Heart left ventricle (tissue), 16 donors: ENCODE results near the gene PPM1J. TPM values are rescaled to one million over a fixed set of nuclear protein-coding genes. Genes with fewer than 3 reads are reported as not detected.

Experiments
- ATAC-seq, 4 donors: fragments of 200-7000 bp; cut with Tn5 transposase; one replicate each; pipeline ENCODE4 v1.9.1; 2020 to 2022; ENCODE audit warnings: moderate library complexity in 4 of 4, mild to moderate bottlenecking in 3 of 4, moderate number of reproducible peaks in 1 of 4
- DNase-seq, 5 donors: peaks; one replicate each; pipeline ENCODE4 v3.0.0-alpha.2; 2020
- H3K27ac ChIP-seq, 12 donors: fragments of 200-600 bp; sonication (generic) in 4 of 12; one replicate each; pipeline versions ENCODE4 v1.5.0 to v1.8.0; 2016 to 2022; ENCODE audit warnings: mild to moderate bottlenecking in 2 of 12
- H3K27me3 ChIP-seq, 9 donors: fragments of 200-600 bp; sonication (generic) in 2 of 9; one replicate each; pipeline versions ENCODE4 v1.5.1 to v1.8.0; 2016 to 2022; ENCODE audit warnings: mild to moderate bottlenecking in 3 of 9
- H3K36me3 ChIP-seq, 9 donors: fragments of 200-600 bp; sonication (generic) in 2 of 9; one replicate each; pipeline versions ENCODE4 v1.5.0 to v1.8.0; 2018 to 2022; ENCODE audit warnings: mild to moderate bottlenecking in 2 of 9
- H3K4me1 ChIP-seq, 12 donors: fragments of 200-600 bp; sonication (generic) in 4 of 12; one replicate each; pipeline versions ENCODE4 v1.5.0 to v1.8.0; 2016 to 2022; ENCODE audit warnings: mild to moderate bottlenecking in 3 of 12
- H3K4me3 ChIP-seq, 12 donors: fragments of 200-600 bp; sonication (generic) in 4 of 12; one replicate each; pipeline versions ENCODE4 v1.5.0 to v1.8.0; 2017 to 2022; ENCODE audit warnings: mild to moderate bottlenecking in 9 of 12, moderate library complexity in 4 of 12
- H3K9me3 ChIP-seq, 12 donors: fragments of 200-600 bp; sonication (generic) in 4 of 12; one replicate each; pipeline versions ENCODE4 v1.5.0 to v1.8.0; 2016 to 2022; ENCODE audit warnings: mild to moderate bottlenecking in 1 of 12
- CTCF ChIP-seq, 12 donors: fragments of 200-600 bp; sonication (generic) in 4 of 12; IDR thresholded peaks; one replicate each; pipeline versions ENCODE4 v1.5.0 to v1.8.0; 2018 to 2022; ENCODE audit warnings: antibody characterized with exemption in 12 of 12, mild to moderate bottlenecking in 5 of 12
- POLR2A ChIP-seq, 2 donors: fragments of 450-650 bp; IDR thresholded peaks; one replicate each; pipeline ENCODE4 v1.6.1; 2017; ENCODE audit warnings: antibody characterized with exemption in 2 of 2, mild to moderate bottlenecking in 2 of 2, moderate library complexity in 2 of 2
- WGBS, 4 donors: extraction: QIAGEN DNeasy Blood & Tissue Kit in 2 of 4; methylation state at CpG; one replicate each; pipeline versions ENCODE4 v1.1.5 to v1.1.7; 2013 to 2018; 5-methylcytosine and 5-hydroxymethylcytosine counted together
- intact Hi-C, 10 donors: fragments of 100-400 bp; cut with DNase I; formaldehyde crosslinking; loops; one replicate each; pipeline versions ENCODE4 v1.11.1 to v1.14.2; 2022
- polyA plus RNA-seq, 2 donors: library from polyadenylated mRNA; stranded (reverse); fragments of 200-250 nt; gene quantifications; one replicate each; pipeline ENCODE4 v1.2.3, GENCODE V29; 2013
- total RNA-seq, 9 donors: library from RNA; depleted of rRNA in 2 of 9; stranded (reverse); fragments of >200 nt in 2 of 9; fragmentation: NEBNext Ultra II Directional in 3 of 9; extraction: Animal tissue kit (Norgen Biotek cat#: 25700) in 3 of 9; gene quantifications; one replicate each; pipeline versions ENCODE4 v1.1.0 to v1.2.4, GENCODE V29; 2016 to 2023
- donor health status: ischemic (EF 13 %, LVEDD 7.1; RV severe dilation, severe dysfunction).
- donor health status: healthy with polysubstance abuse.
- donor health status: DM: no; HTN: yes; CAD: no.
- donor health status: DM: no; HTN: no; CAD: no.
- donor health status: ischemic (EF 25% LVEDD 6.9; RV normal size, moderate dysfunction).
- donor health status: ischemic (EF 25% LVEDD 5.7; RV mildly dilated, moderate dysfunction).
- donor health status: healthy.
- donor health status: DM: yes; HTN: yes; CAD: no.
- donor health status: ischemic (EF 35%, LVEDD 5.7; RV mildly dilated, moderate dysfunction).
- donor health status: nonischemic (EF 11% LVEDD 7.7; RV severe dilation, severe dysfunction).
- donor health status: DM: yes; HTN: yes; CAD: no.
- donor health status: PGD.
- donor health status: ischemic (EF 29% LVEDD 5.4; RV normal size, mild dysfunction).
- donor health status: nonischemic (EF 23%, LVEDD 6.1; RV moderate dilation, normal function).

The PPM1J gene
- total and polyA plus RNA-seq, 11 donors: 1.8 to 11.5 (median 8.1) TPM

GRCh38 chr1:112674986-112675727 is 40.0 kb downstream of the PPM1J start:
- intact Hi-C loops: loop anchor here in 9 of 10 donors (1.0 to 10.0 kb wide), 11 partner anchors 26 to 280 kb away; partner anchors contain the start of genes RHOC (in 5 of the 9), CAPZA1 (in 3 of the 9), ST7L (in 3 of the 9) and CTTNBP2NL (in 2 of the 9)
- Histone ChIP-seq H3K27ac (peak overlapping the region; percentile 81 to 96 (median 92)), H3K36me3 (peaks cover 0 to 28% (median 18%) of the 10 kb centered on the region in 9 donors), H3K4me1 (peaks cover 0 to 39% (median 24%) of the 10 kb centered on the region in 12 donors), H3K4me3 (peak overlapping the region; percentile 64 to 97 (median 84)), H3K9me3 (no peaks in the 10 kb centered on the region), H3K27me3 (no peaks in the 10 kb centered on the region)
- DNase-seq (peak; percentile 56 to 75 (median 63)), ATAC-seq (peak in 3 of 4 donors; percentile 57 to 83 (median 72))
- peak in 1 of 2 donors; percentile 23 for TF ChIP-seq POLR2A (IDR thresholded peaks at IDR 0.05)
- TF ChIP-seq CTCF (IDR thresholded peaks at IDR 0.05): peak in 4 of 12 donors; percentile 27 to 39 (median 36)
- WGBS, 4 donors: 0 to 1% (median 0%) methylated on average over 22 to 68 of the region's 68 CpGs

- Histone ChIP-seq H3K36me3 (peaks cover 0 to 34% (median 25%) of the 10 kb centered on the region in 9 donors), H3K4me3 (peak within 1 kb of the TSS; percentile 64 to 97 (median 84)), H3K27ac (peak within 1 kb of the TSS; percentile 81 to 96 (median 92)), H3K9me3 (no peaks in the 10 kb centered on the region), H3K27me3 (no peaks in the 10 kb centered on the region), H3K4me1 (peaks cover 0 to 39% (median 24%) of the 10 kb centered on the region in 12 donors)
- intact Hi-C loops: loop anchor here in 9 of 10 donors (1.0 to 10.0 kb wide), 11 partner anchors 26 to 280 kb away; partner anchors contain the start of genes RHOC (in 5 of the 9), CAPZA1 (in 2 of the 9), CTTNBP2NL (in 2 of the 9) and ST7L (in 2 of the 9)
- ATAC-seq (peak; percentile 58 to 80 (median 70)), DNase-seq (peak; percentile 63 to 89 (median 77))
- TF ChIP-seq POLR2A (IDR thresholded peaks at IDR 0.05) (peak in 1 of 2 donors; percentile 22), CTCF (IDR thresholded peaks at IDR 0.05) (no peak)
- WGBS, 4 donors: 0 to 1% (median 0%) methylated on average over 19 to 30 of the region's 30 CpGs
Measured at GRCh38 chr1:112674440-112674985, 40.6 kb downstream of the PPM1J start, which contains the start of gene MOV10. MOV10 (plus strand) TSS chr1:112674659; CDS start chr1:112674913, 254 bp downstream.

- WGBS, 4 donors: 6 to 9% (median 7%) methylated on average over 18 of the region's 18 CpGs
- intact Hi-C loops: loop anchor here in 9 of 10 donors (1.0 to 10.0 kb wide), 11 partner anchors 27 to 279 kb away; partner anchors contain the start of genes RHOC (in 5 of the 9), CAPZA1 (in 2 of the 9), CTTNBP2NL (in 2 of the 9) and ST7L (in 2 of the 9)
- TF ChIP-seq CTCF (IDR thresholded peaks at IDR 0.05) (peak; percentile 15 to 68 (median 36)), POLR2A (IDR thresholded peaks at IDR 0.05) (no peak)
Measured at GRCh38 chr1:112673592-112674439, 41.3 kb downstream of the PPM1J start.

More at GRCh38 chr1:112673592-112674439, 41.3 kb downstream of the PPM1J start:
- Histone ChIP-seq H3K27me3 (no peaks in the 10 kb centered on the region), H3K36me3 (peaks cover 0 to 41% (median 32%) of the 10 kb centered on the region in 9 donors), H3K9me3 (no peaks in the 10 kb centered on the region), H3K4me1 (peaks cover 0 to 39% (median 24%) of the 10 kb centered on the region in 12 donors), H3K4me3 (peak overlapping the region; percentile 64 to 97 (median 84)), H3K27ac (peak overlapping the region; percentile 81 to 96 (median 92))
- ATAC-seq (peak; percentile 6 to 58 (median 44)), DNase-seq (peak in 1 of 5 donors; percentile 32)
